H1 (cell line): ENCODE data around the gene GID4. TPM values are rescaled to one million over a fixed set of nuclear protein-coding genes. Genes with fewer than 3 reads are reported as not detected.

Experiments
- CTCF ChIA-PET: fragments of 300-600 bp; sonication (Branson Sonifier 250); formaldehyde crosslinking; loops from one replicate; lab custom pipeline; 2021; ENCODE audit not compliant: partially characterized antibody; lab: Charles Lee
- POLR2A ChIA-PET: fragments of 300-600 bp; sonication (Branson Sonifier 250); formaldehyde crosslinking; loops from one replicate; lab custom pipeline; 2021; ENCODE audit warnings: inconsistent platforms; ENCODE audit not compliant: partially characterized antibody; lab: Charles Lee
- DNase-seq, 2 experiments: peaks; one replicate each; pipeline versions ENCODE4 v3.0.0 to v3.0.0-alpha.2; 2010 to 2022; ENCODE audit warnings: low spot score in 2 of 2, low read depth in 1 of 2, mixed read lengths in 1 of 2
- FAIRE-seq: peaks from 2 replicates; lab custom pipeline; 2011; peaks lifted over from hg19 to GRCh38; lab: Jason Lieb, UNC
- H2AFZ ChIP-seq: 2 replicates; pipeline ENCODE4 v1.8.1; 2012; ENCODE audit warnings: low read length, inconsistent platforms
- H2AK5ac ChIP-seq: 2 replicates; pipeline ENCODE4 v1.6.1; 2013; ENCODE audit warnings: low read depth, low read length
- H2BK120ac ChIP-seq: replicated peaks from 2 replicates; pipeline ENCODE3; 2013; ENCODE audit warnings: low read depth, low read length, inconsistent platforms
- H2BK12ac ChIP-seq: 2 replicates; pipeline ENCODE4 v1.6.1; 2013; ENCODE audit warnings: low read depth, low read length
- H2BK15ac ChIP-seq: 2 replicates; pipeline ENCODE4 v1.6.1; 2013; ENCODE audit warnings: low read length
- H2BK20ac ChIP-seq: 2 replicates; pipeline ENCODE4 v1.6.1; 2013; ENCODE audit warnings: low read length
- H2BK5ac ChIP-seq: 2 replicates; pipeline ENCODE4 v1.6.1; 2013; ENCODE audit warnings: low read depth, low read length
- H3K14ac ChIP-seq: 2 replicates; pipeline ENCODE4 v1.6.1; 2013; ENCODE audit warnings: inconsistent platforms; ENCODE audit not compliant: insufficient read length
- H3K18ac ChIP-seq: 2 replicates; pipeline ENCODE4 v1.6.1; 2013; ENCODE audit warnings: low read length; ENCODE audit errors: extremely low read depth
- H3K23ac ChIP-seq: 2 replicates; pipeline ENCODE4 v1.6.1; 2013; ENCODE audit warnings: inconsistent platforms; ENCODE audit not compliant: insufficient read length
- H3K23me2 ChIP-seq: 2 replicates; pipeline ENCODE4 v1.6.1; 2013; ENCODE audit warnings: low read depth, low read length
- H3K27ac ChIP-seq: 2 replicates; pipeline ENCODE4 v1.6.1; 2011; ENCODE audit warnings: low read depth, low read length, inconsistent platforms
- H3K27me3 ChIP-seq, 4 experiments: replicated peaks in 1 of 4; 1 replicate in 1 of 4; 2 replicates in 3 of 4; pipeline versions ENCODE4 v1.6.1 to v1.8.1; 2011 to 2013; ENCODE audit warnings: low read length in 3 of 4, mild to moderate bottlenecking in 3 of 4, inconsistent platforms in 2 of 4, mixed read lengths in 2 of 4, moderate library complexity in 1 of 4; ENCODE audit not compliant: control insufficient read depth in 3 of 4, insufficient read depth in 3 of 4; ENCODE audit errors: extremely low read depth in 1 of 4
- H3K36me3 ChIP-seq, 4 experiments: 2 replicates each; pipeline versions ENCODE4 v1.6.1 to v1.8.1; 2011 to 2013; ENCODE audit warnings: mild to moderate bottlenecking in 4 of 4, low read length in 3 of 4, moderate library complexity in 2 of 4, control low read depth in 1 of 4, inconsistent platforms in 1 of 4; ENCODE audit not compliant: insufficient read depth in 4 of 4, control insufficient read depth in 2 of 4
- H3K4ac ChIP-seq: replicated peaks from 2 replicates; pipeline ENCODE3; 2013; ENCODE audit warnings: low read length, low read depth, mixed read lengths, inconsistent platforms; ENCODE audit not compliant: insufficient read length
- H3K4me1 ChIP-seq, 4 experiments: replicated peaks in 1 of 4; 1 replicate in 1 of 4; 2 replicates in 3 of 4; pipeline versions ENCODE4 v1.6.1 to v1.8.1; 2011 to 2013; ENCODE audit warnings: low read length in 3 of 4, inconsistent platforms in 2 of 4, mixed read lengths in 1 of 4; ENCODE audit not compliant: insufficient read depth in 4 of 4, control insufficient read depth in 3 of 4
- H3K4me2 ChIP-seq, 2 experiments: 2 replicates each; pipeline versions ENCODE4 v1.6.1 to v1.8.1; 2011 to 2013; ENCODE audit warnings: low read depth in 2 of 2, low read length in 2 of 2, control low read depth in 1 of 2, inconsistent platforms in 1 of 2, mild to moderate bottlenecking in 1 of 2; ENCODE audit not compliant: insufficient read depth in 1 of 2
- H3K4me3 ChIP-seq, 4 experiments: fragments of 200-600, 300-600 bp in 1 of 4; sonication (generic), shearing (Covaris generic), sonication (Bioruptor Twin) in 1 of 4; 2 replicates each; pipeline versions ENCODE4 v1.5.1 to v1.8.1; 2011 to 2016; ENCODE audit warnings: low read length in 4 of 4, low read depth in 3 of 4, control low read depth in 2 of 4, inconsistent platforms in 2 of 4, mild to moderate bottlenecking in 2 of 4, mixed read lengths in 1 of 4, moderate library complexity in 1 of 4; ENCODE audit not compliant: insufficient read depth in 2 of 4; ENCODE audit errors: extremely low read depth in 1 of 4
- H3K56ac ChIP-seq: replicated peaks from 2 replicates; pipeline ENCODE3; 2013; ENCODE audit warnings: low read depth, mild to moderate bottlenecking, mixed read lengths, low read length, inconsistent platforms; ENCODE audit not compliant: insufficient read length
- H3K79me1 ChIP-seq: 2 replicates; pipeline ENCODE4 v1.6.1; 2013; ENCODE audit warnings: low read depth, low read length, control low read depth
- H3K79me2 ChIP-seq, 2 experiments: 2 replicates each; pipeline versions ENCODE4 v1.6.1 to v1.8.1; 2012 to 2013; ENCODE audit warnings: low read length in 2 of 2, mild to moderate bottlenecking in 2 of 2, inconsistent platforms in 1 of 2; ENCODE audit not compliant: insufficient read depth in 2 of 2, control insufficient read depth in 1 of 2
- H3K9ac ChIP-seq, 4 experiments: replicated peaks in 1 of 4; 1 replicate in 1 of 4; 2 replicates in 3 of 4; pipeline versions ENCODE4 v1.6.1 to v1.8.1; 2011 to 2013; ENCODE audit warnings: low read depth in 3 of 4, low read length in 3 of 4, control low read depth in 2 of 4, mild to moderate bottlenecking in 2 of 4, moderate library complexity in 2 of 4, inconsistent platforms in 1 of 4; ENCODE audit errors: extremely low read depth in 1 of 4
- H3K9me3 ChIP-seq, 2 experiments: 2 replicates each; pipeline versions ENCODE4 v1.6.1 to v1.8.1; 2012 to 2013; ENCODE audit warnings: mild to moderate bottlenecking in 2 of 2, moderate library complexity in 2 of 2, control low read depth in 1 of 2, inconsistent platforms in 1 of 2, low read depth in 1 of 2, low read length in 1 of 2, mixed read lengths in 1 of 2; ENCODE audit not compliant: insufficient read depth in 2 of 2
- H4K20me1 ChIP-seq, 2 experiments: replicated peaks in 1 of 2; 2 replicates each; pipeline versions ENCODE3 to v1.8.1; 2011 to 2013; ENCODE audit warnings: inconsistent platforms in 2 of 2, low read length in 2 of 2, mild to moderate bottlenecking in 1 of 2; ENCODE audit not compliant: insufficient read depth in 2 of 2, control insufficient read depth in 1 of 2
- H4K5ac ChIP-seq: 2 replicates; pipeline ENCODE4 v1.6.1; 2013; ENCODE audit warnings: low read length, low read depth, mixed read lengths, inconsistent platforms; ENCODE audit not compliant: insufficient read length
- H4K8ac ChIP-seq: 2 replicates; pipeline ENCODE4 v1.8.0; 2013; ENCODE audit warnings: mild to moderate bottlenecking, moderate library complexity, low read length, inconsistent platforms; ENCODE audit not compliant: insufficient read depth; ENCODE audit errors: extremely low read depth
- H4K91ac ChIP-seq: replicated peaks from 2 replicates; pipeline ENCODE3; 2013; ENCODE audit warnings: low read length, mixed read lengths, inconsistent platforms; ENCODE audit not compliant: insufficient read length
- FOSL1 ChIP-seq: IDR thresholded peaks from 2 replicates; pipeline ENCODE4 v1.6.1; 2011; ENCODE audit warnings: mild to moderate bottlenecking, low read depth, low read length, moderate library complexity; ENCODE audit not compliant: insufficient read depth
- HDAC2 ChIP-seq, 2 experiments: fragments of 300-600 bp in 1 of 2; sonication (generic) in 1 of 2; IDR thresholded peaks; 2 replicates each; pipeline ENCODE4 v1.6.1; 2011 to 2012; ENCODE audit warnings: low read depth in 2 of 2, low read length in 2 of 2, mild to moderate bottlenecking in 2 of 2, moderate library complexity in 2 of 2, borderline replicate concordance in 1 of 2, inconsistent platforms in 1 of 2
- JUND ChIP-seq: IDR thresholded peaks from 2 replicates; pipeline ENCODE4 v1.6.1; 2011; ENCODE audit warnings: mild to moderate bottlenecking, improper control_type of control experiment, low read length
- KDM5A ChIP-seq: fragments of 200-600 bp; IDR thresholded peaks from 2 replicates; pipeline ENCODE4 v1.7.1; 2012; ENCODE audit warnings: mild to moderate bottlenecking, low read length, inconsistent platforms, mixed read lengths
- MAFK ChIP-seq: IDR thresholded peaks from 2 replicates; pipeline ENCODE4 v1.6.1; 2012; ENCODE audit warnings: low read depth, mild to moderate bottlenecking, improper control_type of control experiment, low read length
- SIRT6 ChIP-seq: IDR thresholded peaks from one replicate; pipeline ENCODE4 v1.7.1; 2012; ENCODE audit warnings: low read length, inconsistent platforms
- WGBS, 2 experiments: shearing (Covaris generic) in 1 of 2; methylation state at CpG; one replicate each; pipeline versions ENCODE4 v1.1.6 to v1.1.7; 2013 to 2015; ENCODE audit warnings: low lambda C conversion rate in 2 of 2, mixed read lengths in 2 of 2, inconsistent platforms in 1 of 2, low coverage in 1 of 2, missing lambda C conversion rate in 1 of 2; ENCODE audit not compliant: insufficient replicate concordance in 2 of 2, insufficient coverage in 1 of 2, insufficient read length in 1 of 2; ENCODE audit errors: extremely low coverage in 1 of 2, missing lambda C conversion rate in 1 of 2; 5-methylcytosine and 5-hydroxymethylcytosine counted together
- polyA plus RNA-seq, 7 experiments: library from polyadenylated mRNA; depleted of rRNA in 3 of 7; stranded (reverse) in 5 of 7; unstranded in 2 of 7; fragments of >200 nt in 5 of 7; fragments of 200-250 nt in 2 of 7; gene quantifications; 1 replicate in 5 of 7; 2 replicates in 1 of 7; 4 replicates in 1 of 7; pipeline versions ENCODE4 v1.2.1 to v1.2.3, GENCODE V29; 2011 to 2013; ENCODE audit warnings: missing spikeins in 2 of 7, mixed read lengths in 2 of 7
- total RNA-seq: library from RNA; stranded (reverse); fragmentation: NEBNext Ultra II Directional; extraction: Animal tissue kit (Norgen Biotek cat#: 25700); gene quantifications from 2 replicates; pipeline ENCODE4 v1.2.1, GENCODE V29; 2021

GID4 gene
- total and polyA plus RNA-seq, 2 of the 8 experiments (the other 6 are each of a cell fraction or from before 2014, with no cell fraction given) = 5.6 to 15.0 TPM

GRCh38 chr17:17993366-17993765, 45.8 kb upstream of the GID4 start:
- ChIA-PET POLR2A (no interaction called here), CTCF (interaction anchor here (1.0 to 5.4 kb wide), 8 partner anchors 10 to 117 kb away, joined by 3 to 49 read pairs (median 4); no protein-coding TSS in a partner anchor)

More at GRCh38 chr17:17993366-17993765, 45.8 kb upstream of the GID4 start:
- no peak overlapping the region for H3K4me2 ChIP-seq
- H2AK5ac ChIP-seq = no peak overlapping the region
- H3K4ac ChIP-seq = no peak overlapping the region
- H3K9ac ChIP-seq = no peak overlapping the region
- no peak overlapping the region for H3K23ac ChIP-seq
- no peak overlapping the region for H4K8ac ChIP-seq
- H3K4me1 ChIP-seq = peaks cover 0 to 5% (median 0%) of the 10 kb centered on the region in 4 experiments; a peak in 4 of 7 replicates
- no peaks in the 10 kb centered on the region for H3K79me1 ChIP-seq
- no peak overlapping the region for H3K4me3 ChIP-seq
- H3K36me3 ChIP-seq = no peaks in the 10 kb centered on the region
- WGBS, 2 experiments = 79% methylated on average over 2 of the region's 2 CpGs; no CpG with 5 or more reads in 1 of the 2 experiments
- no peak overlapping the region for H4K91ac ChIP-seq
- H4K20me1 ChIP-seq = no peaks in the 10 kb centered on the region
- no peaks in the 10 kb centered on the region for H3K9me3 ChIP-seq
- DNase-seq = no peak
- H2AFZ ChIP-seq = no peak overlapping the region
- no peaks in the 10 kb centered on the region for H3K79me2 ChIP-seq
- no peak overlapping the region for H3K14ac ChIP-seq
- H3K27me3 ChIP-seq = no peaks in the 10 kb centered on the region; a peak in 1 of 7 replicates
- H3K18ac ChIP-seq = no peak overlapping the region
- H3K27ac ChIP-seq = no peak overlapping the region
- no peak overlapping the region for H2BK15ac ChIP-seq
- H2BK20ac ChIP-seq = no peak overlapping the region
- no peak overlapping the region for H2BK5ac ChIP-seq
- H4K5ac ChIP-seq = no peak overlapping the region
- H2BK120ac ChIP-seq = no peak overlapping the region
- H3K56ac ChIP-seq = no peak overlapping the region
- peak overlapping the region; percentile 3; the same call in 1 of the 2 replicates for H2BK12ac ChIP-seq
- FAIRE-seq = no peak
- H3K23me2 ChIP-seq = no peaks in the 10 kb centered on the region
- TF ChIP-seq HDAC2 (IDR thresholded peaks at IDR 0.05; ENCODE audit: borderline replicate concordance in 1 of 2, low read depth in 2 of 2, low read length in 2 of 2) = no peak
- TF ChIP-seq JUND = no peak
- TF ChIP-seq SIRT6 = no peak
- TF ChIP-seq FOSL1 = no peak
- no peak for TF ChIP-seq MAFK
- no peak for TF ChIP-seq KDM5A
